Measurements from ENCODE around the gene GADD45B.

GADD45B gene

GRCh38 chr19:2454962-2455850 is 20.7 kb upstream of the GADD45B start:
- Histone ChIP-seq H3K9me3 (ENCODE audit: insufficient read depth, low read length) (no peaks in the 10 kb centered on the region), H3K27ac (ENCODE audit: low read length) (peak overlapping the region; percentile 85), H3K36me3 (replicated peaks; ENCODE audit: low read depth, low read length) (peaks cover 22% of the 10 kb centered on the region), H3K79me2 (ENCODE audit: low read length) (peaks cover 71% of the 10 kb centered on the region), H3K9ac (ENCODE audit: low read length) (peak overlapping the region; percentile 100), H3K4me1 (ENCODE audit: low read length) (peaks cover 38% of the 10 kb centered on the region), H2AFZ (ENCODE audit: low read depth, low read length) (no peak overlapping the region), H4K20me1 (ENCODE audit: insufficient read depth, low read length) (peaks cover 52% of the 10 kb centered on the region), H3K4me2 (ENCODE audit: low read length) (peak overlapping the region; percentile 90), H3K4me3 (ENCODE audit: low read length) (peak overlapping the region; percentile 92), H3K27me3 (ENCODE audit: low read depth, low read length) (no peaks in the 10 kb centered on the region)
- no peak for TF ChIP-seq EZH2phosphoT487 (IDR thresholded peaks at IDR 0.05; ENCODE audit: low read depth)
- no peak for TF ChIP-seq CTCF (IDR thresholded peaks at IDR 0.05; ENCODE audit: low read depth, low read length)

- H2AFZ ChIP-seq (ENCODE audit: low read depth, low read length) = no peak overlapping the region
- H3K4me3 ChIP-seq (ENCODE audit: low read length) = peak overlapping the region; percentile 92
- H3K9ac ChIP-seq (ENCODE audit: low read length) = peak overlapping the region; percentile 100
- peaks cover 19% of the 10 kb centered on the region for H3K36me3 ChIP-seq (replicated peaks; ENCODE audit: low read depth, low read length)
- TF ChIP-seq CTCF (IDR thresholded peaks at IDR 0.05; ENCODE audit: low read depth, low read length) (no peak), EZH2phosphoT487 (IDR thresholded peaks at IDR 0.05; ENCODE audit: low read depth) (no peak)
- peaks cover 63% of the 10 kb centered on the region for H3K79me2 ChIP-seq (ENCODE audit: low read length)
- peak overlapping the region; percentile 85 for H3K27ac ChIP-seq (ENCODE audit: low read length)
- no peaks in the 10 kb centered on the region for H3K9me3 ChIP-seq (ENCODE audit: insufficient read depth, low read length)
- H3K27me3 ChIP-seq (ENCODE audit: low read depth, low read length) = no peaks in the 10 kb centered on the region
- peaks cover 39% of the 10 kb centered on the region for H3K4me1 ChIP-seq (ENCODE audit: low read length)
- H4K20me1 ChIP-seq (ENCODE audit: insufficient read depth, low read length) = peaks cover 46% of the 10 kb centered on the region
- H3K4me2 ChIP-seq (ENCODE audit: low read length) = peak overlapping the region; percentile 90
These were observed 19.9 kb upstream of the GADD45B start for GRCh38 chr19:2455851-2456570.

GRCh38 chr19:2457394-2458037 is 18.4 kb upstream of the GADD45B start:
- H3K4me2 ChIP-seq (ENCODE audit: low read length) = peak overlapping the region; percentile 72
- H3K27ac ChIP-seq (ENCODE audit: low read length) = peak overlapping the region; percentile 50
- TF ChIP-seq EZH2phosphoT487 (IDR thresholded peaks at IDR 0.05; ENCODE audit: low read depth) = no peak
- no peak for TF ChIP-seq CTCF (IDR thresholded peaks at IDR 0.05; ENCODE audit: low read depth, low read length)

More at GRCh38 chr19:2457394-2458037, 18.4 kb upstream of the GADD45B start:
- Histone ChIP-seq H3K79me2 (ENCODE audit: low read length) (peaks cover 48% of the 10 kb centered on the region), H3K4me3 (ENCODE audit: low read length) (peak overlapping the region; percentile 74), H4K20me1 (ENCODE audit: insufficient read depth, low read length) (peaks cover 33% of the 10 kb centered on the region), H3K9ac (ENCODE audit: low read length) (peak overlapping the region; percentile 54; the same call in 1 of the 2 replicates), H2AFZ (ENCODE audit: low read depth, low read length) (peak overlapping the region; percentile 97; the same call in 1 of the 2 replicates), H3K27me3 (ENCODE audit: low read depth, low read length) (no peaks in the 10 kb centered on the region), H3K4me1 (ENCODE audit: low read length) (peaks cover 38% of the 10 kb centered on the region), H3K36me3 (replicated peaks; ENCODE audit: low read depth, low read length) (peaks cover 10% of the 10 kb centered on the region), H3K9me3 (ENCODE audit: insufficient read depth, low read length) (no peaks in the 10 kb centered on the region)
